HG02623 (cell line): Measurements from ENCODE around the gene MEGF10.

Source experiments
- ATAC-seq: cut with Tn5 transposase; IDR thresholded peaks from one replicate; pipeline ENCODE4 v1.9.1; 2021; ENCODE audit warnings: moderate library complexity; ENCODE audit not compliant: unreplicated experiment

Gene MEGF10

GRCh38 chr5:127324756-127325155 is 34.2 kb downstream of the MEGF10 start:
- no peak for ATAC-seq

- no peak for ATAC-seq
These were observed 35.8 kb downstream of the MEGF10 start for GRCh38 chr5:127326431-127326830.

GRCh38 chr5:127326976-127327755 is 36.6 kb downstream of the MEGF10 start:
- no peak for ATAC-seq

GRCh38 chr5:127330116-127330515 is 39.5 kb downstream of the MEGF10 start:
- no peak for ATAC-seq

- no peak for ATAC-seq
These were observed 41.5 kb downstream of the MEGF10 start for GRCh38 chr5:127331890-127332649.

GRCh38 chr5:127333483-127333882 is 42.9 kb downstream of the MEGF10 start:
- ATAC-seq, result no peak

GRCh38 chr5:127335381-127335780 is 44.8 kb downstream of the MEGF10 start:
- no peak for ATAC-seq

- ATAC-seq, result no peak
These were observed 47.3 kb downstream of the MEGF10 start for GRCh38 chr5:127337876-127338275.

GRCh38 chr5:127338501-127338900 is 47.9 kb downstream of the MEGF10 start:
- ATAC-seq, result no peak

GRCh38 chr5:127340606-127341005 is 50.0 kb downstream of the MEGF10 start:
- no peak for ATAC-seq

GRCh38 chr5:127342364-127342763 is 51.8 kb downstream of the MEGF10 start:
- no peak for ATAC-seq

- no peak for ATAC-seq
These were observed 52.7 kb downstream of the MEGF10 start for GRCh38 chr5:127343313-127343712.

GRCh38 chr5:127343866-127344265 is 53.3 kb downstream of the MEGF10 start:
- no peak for ATAC-seq

- ATAC-seq, result no peak
These were observed 54.3 kb downstream of the MEGF10 start for GRCh38 chr5:127344931-127345330.

GRCh38 chr5:127351418-127351817 is 60.8 kb downstream of the MEGF10 start:
- ATAC-seq, result no peak

- ATAC-seq, result no peak
These were observed 61.5 kb downstream of the MEGF10 start for GRCh38 chr5:127352068-127352467.

GRCh38 chr5:127353327-127353726 is 62.7 kb downstream of the MEGF10 start:
- ATAC-seq, result no peak

GRCh38 chr5:127353796-127354195 is 63.2 kb downstream of the MEGF10 start:
- ATAC-seq, result no peak

- no peak for ATAC-seq
These were observed 64.7 kb downstream of the MEGF10 start for GRCh38 chr5:127355337-127355736.

- ATAC-seq, result no peak
These were observed 67.7 kb downstream of the MEGF10 start for GRCh38 chr5:127358284-127358683.

- ATAC-seq, result no peak
These were observed 68.1 kb downstream of the MEGF10 start for GRCh38 chr5:127358740-127359139.

GRCh38 chr5:127359502-127359901 is 68.9 kb downstream of the MEGF10 start:
- no peak for ATAC-seq
